ENCODE results near the gene TMEM108.

DNA sequence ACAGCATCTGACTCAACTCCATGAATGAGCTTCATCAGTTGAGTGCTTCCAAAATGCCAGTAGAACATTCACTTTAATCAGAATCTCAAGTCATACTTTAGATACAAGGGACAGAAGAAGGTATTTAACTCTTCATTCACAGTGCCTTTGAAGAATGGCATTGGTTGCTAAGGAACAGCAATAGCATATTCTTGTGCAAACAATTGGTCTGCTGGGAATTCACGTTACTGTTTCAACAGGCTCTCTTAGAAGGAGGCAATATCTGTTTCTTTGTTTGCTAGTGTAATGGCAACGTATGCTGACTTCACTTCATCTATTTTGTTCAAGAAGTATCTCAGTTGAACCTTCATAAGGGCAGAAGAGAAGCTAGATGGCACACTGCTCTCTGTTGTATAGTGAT, 113.9 kb downstream of the TMEM108 start:
- TF ChIP-seq, protein P1, sequence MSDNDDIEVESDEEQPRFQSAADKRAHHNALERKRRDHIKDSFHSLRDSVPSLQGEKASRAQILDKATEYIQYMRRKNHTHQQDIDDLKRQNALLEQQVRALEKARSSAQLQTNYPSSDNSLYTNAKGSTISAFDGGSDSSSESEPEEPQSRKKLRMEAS (IDR thresholded peaks at IDR 0.05): no peak
- TF ChIP-seq EZH2 (IDR thresholded peaks at IDR 0.05) (no peak), SIN3A (IDR thresholded peaks at IDR 0.05; ENCODE audit: low read depth) (no peak), FOSL1 (IDR thresholded peaks at IDR 0.05; ENCODE audit: low read depth) (no peak), POLR2A (IDR thresholded peaks at IDR 0.05; ENCODE audit: borderline replicate concordance, extremely low read depth, insufficient read depth, insufficient read length) (no peak), POLR2AphosphoS5 (IDR thresholded peaks at IDR 0.05; ENCODE audit: low read depth, low read length) (no peak), CEBPB (IDR thresholded peaks at IDR 0.05; ENCODE audit: low read depth) (no peak), YY1 (IDR thresholded peaks at IDR 0.05; ENCODE audit: extremely low read depth, insufficient replicate concordance, low read depth, low read length) (no peak)
- TF ChIP-seq, protein P2, sequence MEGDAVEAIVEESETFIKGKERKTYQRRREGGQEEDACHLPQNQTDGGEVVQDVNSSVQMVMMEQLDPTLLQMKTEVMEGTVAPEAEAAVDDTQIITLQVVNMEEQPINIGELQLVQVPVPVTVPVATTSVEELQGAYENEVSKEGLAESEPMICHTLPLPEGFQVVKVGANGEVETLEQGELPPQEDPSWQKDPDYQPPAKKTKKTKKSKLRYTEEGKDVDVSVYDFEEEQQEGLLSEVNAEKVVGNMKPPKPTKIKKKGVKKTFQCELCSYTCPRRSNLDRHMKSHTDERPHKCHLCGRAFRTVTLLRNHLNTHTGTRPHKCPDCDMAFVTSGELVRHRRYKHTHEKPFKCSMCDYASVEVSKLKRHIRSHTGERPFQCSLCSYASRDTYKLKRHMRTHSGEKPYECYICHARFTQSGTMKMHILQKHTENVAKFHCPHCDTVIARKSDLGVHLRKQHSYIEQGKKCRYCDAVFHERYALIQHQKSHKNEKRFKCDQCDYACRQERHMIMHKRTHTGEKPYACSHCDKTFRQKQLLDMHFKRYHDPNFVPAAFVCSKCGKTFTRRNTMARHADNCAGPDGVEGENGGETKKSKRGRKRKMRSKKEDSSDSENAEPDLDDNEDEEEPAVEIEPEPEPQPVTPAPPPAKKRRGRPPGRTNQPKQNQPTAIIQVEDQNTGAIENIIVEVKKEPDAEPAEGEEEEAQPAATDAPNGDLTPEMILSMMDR (IDR thresholded peaks at IDR 0.05 in 2 of 3, conservative IDR thresholded peaks at IDR 0.05 in 1 of 3; ENCODE audit: borderline replicate concordance in 1 of 3, insufficient read depth in 1 of 3, low read depth in 2 of 3, low read length in 2 of 3): no peak
- TF ChIP-seq, protein P3, sequence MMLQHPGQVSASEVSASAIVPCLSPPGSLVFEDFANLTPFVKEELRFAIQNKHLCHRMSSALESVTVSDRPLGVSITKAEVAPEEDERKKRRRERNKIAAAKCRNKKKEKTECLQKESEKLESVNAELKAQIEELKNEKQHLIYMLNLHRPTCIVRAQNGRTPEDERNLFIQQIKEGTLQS (IDR thresholded peaks at IDR 0.05): no peak
- TF ChIP-seq, protein P4, sequence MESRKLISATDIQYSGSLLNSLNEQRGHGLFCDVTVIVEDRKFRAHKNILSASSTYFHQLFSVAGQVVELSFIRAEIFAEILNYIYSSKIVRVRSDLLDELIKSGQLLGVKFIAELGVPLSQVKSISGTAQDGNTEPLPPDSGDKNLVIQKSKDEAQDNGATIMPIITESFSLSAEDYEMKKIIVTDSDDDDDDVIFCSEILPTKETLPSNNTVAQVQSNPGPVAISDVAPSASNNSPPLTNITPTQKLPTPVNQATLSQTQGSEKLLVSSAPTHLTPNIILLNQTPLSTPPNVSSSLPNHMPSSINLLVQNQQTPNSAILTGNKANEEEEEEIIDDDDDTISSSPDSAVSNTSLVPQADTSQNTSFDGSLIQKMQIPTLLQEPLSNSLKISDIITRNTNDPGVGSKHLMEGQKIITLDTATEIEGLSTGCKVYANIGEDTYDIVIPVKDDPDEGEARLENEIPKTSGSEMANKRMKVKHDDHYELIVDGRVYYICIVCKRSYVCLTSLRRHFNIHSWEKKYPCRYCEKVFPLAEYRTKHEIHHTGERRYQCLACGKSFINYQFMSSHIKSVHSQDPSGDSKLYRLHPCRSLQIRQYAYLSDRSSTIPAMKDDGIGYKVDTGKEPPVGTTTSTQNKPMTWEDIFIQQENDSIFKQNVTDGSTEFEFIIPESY (IDR thresholded peaks at IDR 0.05; ENCODE audit: extremely low read depth, insufficient replicate concordance, low read length): no peak
